ENCODE data around the gene COTL1. TPM values are rescaled to one million over a fixed set of nuclear protein-coding genes. Genes with fewer than 3 reads are reported as not detected.

Gene COTL1
- total and polyA plus RNA-seq, 9 of the 15 experiments (the other 6 are each of a cell fraction or from before 2014, with no cell fraction given): 27.7 to 185 (median 72.5) TPM

- TF ChIP-seq ZBTB12 (CRISPR knock-in tag; IDR thresholded peaks at IDR 0.05): no peak
- TF ChIP-seq ZBTB33 (CRISPR knock-in tag; IDR thresholded peaks at IDR 0.05): no peak; the same call in 1 of the 2 replicates
- TF ChIP-seq RBBP5 (IDR thresholded peaks at IDR 0.05; ENCODE audit: borderline replicate concordance, insufficient read depth, low read length, poor library complexity, severe bottlenecking): peak; percentile 38
- TF ChIP-seq ZNF224 (CRISPR knock-in tag; IDR thresholded peaks at IDR 0.05): no peak
- no peak for TF ChIP-seq ZNF551 (CRISPR knock-in tag; IDR thresholded peaks at IDR 0.05)
- TF ChIP-seq XRCC4 (IDR thresholded peaks at IDR 0.05; ENCODE audit: extremely low read depth, insufficient read depth, insufficient read length): no peak
- TF ChIP-seq DDX20 (tag; IDR thresholded peaks at IDR 0.05; ENCODE audit: low read depth): no peak
- TF ChIP-seq ZBTB17 (CRISPR knock-in tag; IDR thresholded peaks at IDR 0.05): no peak
- no peak for TF ChIP-seq NR3C1 (CRISPR knock-in tag; IDR thresholded peaks at IDR 0.05)
- no peak for TF ChIP-seq HOXB6 (CRISPR knock-in tag; IDR thresholded peaks at IDR 0.05; ENCODE audit: borderline replicate concordance)
- TF ChIP-seq ZHX1 (conservative IDR thresholded peaks at IDR 0.05; ENCODE audit: low read length): no peak
- peak; percentile 87 for TF ChIP-seq ZSCAN29 (IDR thresholded peaks at IDR 0.05)
- TF ChIP-seq PYGO2 (tag; IDR thresholded peaks at IDR 0.05): no peak
- TF ChIP-seq RFX5 (IDR thresholded peaks at IDR 0.05; ENCODE audit: low read depth, low read length): no peak
- no peak for TF ChIP-seq ILK (tag; IDR thresholded peaks at IDR 0.05; ENCODE audit: borderline replicate concordance, low read depth)
- peak; percentile 19; the same call in 1 of the 2 replicates for TF ChIP-seq CREB3 (tag; conservative IDR thresholded peaks at IDR 0.05; ENCODE audit: low read depth)
- TF ChIP-seq HCFC1 (IDR thresholded peaks at IDR 0.05; ENCODE audit: low read depth, low read length): no peak
- TF ChIP-seq CBX3 (IDR thresholded peaks at IDR 0.05; ENCODE audit: borderline replicate concordance in 1 of 2, low read length in 2 of 2): no peak; a peak in 1 of 3 replicates
- no peak for TF ChIP-seq ZNF384 (IDR thresholded peaks at IDR 0.05; ENCODE audit: low read depth, low read length)
- TF ChIP-seq ATF7 (IDR thresholded peaks at IDR 0.05): no peak
- no peak for TF ChIP-seq TEAD2 (tag; IDR thresholded peaks at IDR 0.05)
Observed at GRCh38 chr16:84537491-84538151, 80.3 kb downstream of the COTL1 start (continued).

All from K562 (cell line).